Measurements from ENCODE around the gene INAVA.

DNA sequence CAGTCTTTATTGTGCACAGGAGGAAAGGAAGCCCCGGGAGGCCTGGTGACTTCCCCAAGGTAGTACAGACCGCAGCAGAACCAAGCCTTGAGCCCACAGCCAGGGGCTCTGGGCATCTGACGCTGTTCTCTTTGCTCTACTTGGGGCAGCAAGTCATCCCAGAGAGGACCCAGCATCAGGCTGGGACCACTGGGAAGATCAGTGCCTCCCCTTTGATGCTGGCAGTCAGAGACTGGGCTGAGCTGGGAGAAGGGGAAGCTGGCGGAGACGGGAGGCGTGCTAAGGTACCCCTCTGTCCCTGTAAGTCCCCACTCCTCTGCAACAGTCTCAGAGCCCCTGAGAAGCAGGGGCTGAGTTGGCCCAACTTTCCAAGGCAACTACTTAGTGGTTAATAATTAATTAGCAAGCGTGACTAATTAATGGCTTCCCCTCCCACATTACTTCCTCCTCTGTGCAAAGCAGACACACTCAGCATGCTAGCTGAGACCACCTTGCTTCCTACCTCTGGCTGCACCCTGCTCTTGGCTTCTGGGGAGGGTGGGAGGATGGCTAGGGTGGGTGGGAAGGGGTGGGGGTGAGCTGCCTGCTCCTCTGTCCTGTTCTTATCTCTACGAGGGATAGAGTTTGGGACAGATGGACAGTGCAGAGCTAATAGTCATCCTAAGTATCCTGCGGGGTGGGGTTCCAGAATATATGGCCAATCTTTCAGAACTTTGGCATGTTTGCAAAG lies 1.3 kb downstream of the INAVA start:
- TF ChIP-seq POLR2A (IDR thresholded peaks at IDR 0.05) (peak; percentile 46 to 72), CTCF (IDR thresholded peaks at IDR 0.05) (no peak)

Measured in Peyer's patch (tissue), 4 donors.